OCI-LY3 (cell line): ENCODE measurements around the gene HAPLN1.

Source experiments
- H2AFZ ChIP-seq: fragments of 200-600, 300-600 bp; shearing (Covaris generic); 2 replicates; pipeline ENCODE4 v1.6.0; 2014; ENCODE audit warnings: antibody characterized with exemption, low read depth, low read length
- H3K27ac ChIP-seq: fragments of 200-600, 300-600 bp; sonication (generic); 2 replicates; pipeline ENCODE4 v1.5.1; 2014; ENCODE audit warnings: mild to moderate bottlenecking, low read length, moderate library complexity, mixed read lengths
- H3K27me3 ChIP-seq: fragments of 200-600, 300-600 bp; sonication (generic); 2 replicates; pipeline ENCODE4 v1.6.1; 2014; ENCODE audit warnings: low read depth, low read length, mixed read lengths
- H3K36me3 ChIP-seq: fragments of 200-600, 300-600 bp; sonication (generic); replicated peaks from 2 replicates; pipeline ENCODE3; 2014; ENCODE audit warnings: low read depth, low read length, mixed read lengths
- H3K4me1 ChIP-seq: fragments of 300-600, 200-600 bp; sonication (generic); 2 replicates; pipeline ENCODE4 v1.6.1; 2014; ENCODE audit warnings: low read length, mixed read lengths
- H3K4me2 ChIP-seq: fragments of 200-600, 300-600 bp; sonication (generic); 2 replicates; pipeline ENCODE4 v1.6.1; 2014; ENCODE audit warnings: low read length, mixed read lengths
- H3K4me3 ChIP-seq: fragments of 300-600, 200-600 bp; sonication (generic); 2 replicates; pipeline ENCODE4 v1.5.1; 2014; ENCODE audit warnings: antibody characterized with exemption, mild to moderate bottlenecking, low read length, moderate library complexity
- H3K79me2 ChIP-seq: fragments of 300-600, 200-600 bp; shearing (Covaris generic); 2 replicates; pipeline ENCODE4 v1.6.1; 2014; ENCODE audit warnings: mild to moderate bottlenecking, low read length, mixed read lengths
- H3K9ac ChIP-seq: fragments of 300-600, 200-600 bp; shearing (Covaris generic); 2 replicates; pipeline ENCODE4 v1.6.0; 2014; ENCODE audit warnings: mild to moderate bottlenecking, low read length, moderate library complexity
- H3K9me3 ChIP-seq: fragments of 200-600, 300-600 bp; shearing (Covaris generic); 2 replicates; pipeline ENCODE4 v1.6.1; 2014; ENCODE audit warnings: low read length, mixed read lengths; ENCODE audit not compliant: insufficient read depth
- H4K20me1 ChIP-seq: fragments of 200-600, 300-600 bp; sonication (generic); 2 replicates; pipeline ENCODE4 v1.6.1; 2016; ENCODE audit warnings: low read length, mixed read lengths; ENCODE audit not compliant: insufficient read depth
- EZH2phosphoT487 ChIP-seq: fragments of 200-600 bp; shearing (Covaris generic); IDR thresholded peaks from 2 replicates; pipeline ENCODE4 v1.6.1; 2018; ENCODE audit warnings: antibody characterized with exemption, mixed run types, low read depth
- TF ChIP-seq, protein P1 (sequence below): fragments of 200-600, 300-600 bp; sonication (generic); IDR thresholded peaks from 2 replicates; pipeline ENCODE4 v1.5.1; 2014; ENCODE audit warnings: antibody characterized with exemption, low read length, low read depth

HAPLN1 gene

DNA sequence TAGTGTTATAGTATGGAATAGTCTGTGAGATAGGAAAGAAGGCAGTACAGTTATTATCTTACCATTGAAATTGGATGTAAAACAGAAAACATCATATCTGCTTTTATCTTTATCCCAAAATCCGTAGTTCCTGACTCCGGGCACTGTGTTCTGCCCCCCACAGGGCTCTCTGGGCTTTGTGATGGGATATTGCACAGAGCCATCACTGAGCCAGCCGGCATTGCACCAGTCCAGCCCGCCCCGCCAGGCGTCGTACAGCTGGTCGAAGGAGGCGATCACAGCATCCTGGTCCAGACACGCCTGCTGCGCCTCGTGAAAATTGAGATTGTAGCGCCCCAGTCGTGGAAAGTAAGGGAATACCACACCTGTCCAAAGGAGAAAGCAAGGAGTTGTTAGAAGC, 76.4 kb downstream of the HAPLN1 start:
- no peak overlapping the region for H3K4me2 ChIP-seq
- H3K4me3 ChIP-seq: no peak overlapping the region
- no peak overlapping the region for H2AFZ ChIP-seq
- TF ChIP-seq, protein P1, sequence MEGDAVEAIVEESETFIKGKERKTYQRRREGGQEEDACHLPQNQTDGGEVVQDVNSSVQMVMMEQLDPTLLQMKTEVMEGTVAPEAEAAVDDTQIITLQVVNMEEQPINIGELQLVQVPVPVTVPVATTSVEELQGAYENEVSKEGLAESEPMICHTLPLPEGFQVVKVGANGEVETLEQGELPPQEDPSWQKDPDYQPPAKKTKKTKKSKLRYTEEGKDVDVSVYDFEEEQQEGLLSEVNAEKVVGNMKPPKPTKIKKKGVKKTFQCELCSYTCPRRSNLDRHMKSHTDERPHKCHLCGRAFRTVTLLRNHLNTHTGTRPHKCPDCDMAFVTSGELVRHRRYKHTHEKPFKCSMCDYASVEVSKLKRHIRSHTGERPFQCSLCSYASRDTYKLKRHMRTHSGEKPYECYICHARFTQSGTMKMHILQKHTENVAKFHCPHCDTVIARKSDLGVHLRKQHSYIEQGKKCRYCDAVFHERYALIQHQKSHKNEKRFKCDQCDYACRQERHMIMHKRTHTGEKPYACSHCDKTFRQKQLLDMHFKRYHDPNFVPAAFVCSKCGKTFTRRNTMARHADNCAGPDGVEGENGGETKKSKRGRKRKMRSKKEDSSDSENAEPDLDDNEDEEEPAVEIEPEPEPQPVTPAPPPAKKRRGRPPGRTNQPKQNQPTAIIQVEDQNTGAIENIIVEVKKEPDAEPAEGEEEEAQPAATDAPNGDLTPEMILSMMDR: no peak
- TF ChIP-seq EZH2phosphoT487: no peak
- no peaks in the 10 kb centered on the region for H3K4me1 ChIP-seq
- no peaks in the 10 kb centered on the region for H3K36me3 ChIP-seq
- H3K79me2 ChIP-seq: no peaks in the 10 kb centered on the region
- no peak overlapping the region for H3K9ac ChIP-seq
- no peaks in the 10 kb centered on the region for H3K9me3 ChIP-seq
- no peaks in the 10 kb centered on the region for H3K27me3 ChIP-seq
- H4K20me1 ChIP-seq: no peaks in the 10 kb centered on the region
- H3K27ac ChIP-seq: no peak overlapping the region

GRCh38 chr5:83641946-83642345, 78.7 kb downstream of the HAPLN1 start:
- H2AFZ ChIP-seq: no peak overlapping the region

DNA sequence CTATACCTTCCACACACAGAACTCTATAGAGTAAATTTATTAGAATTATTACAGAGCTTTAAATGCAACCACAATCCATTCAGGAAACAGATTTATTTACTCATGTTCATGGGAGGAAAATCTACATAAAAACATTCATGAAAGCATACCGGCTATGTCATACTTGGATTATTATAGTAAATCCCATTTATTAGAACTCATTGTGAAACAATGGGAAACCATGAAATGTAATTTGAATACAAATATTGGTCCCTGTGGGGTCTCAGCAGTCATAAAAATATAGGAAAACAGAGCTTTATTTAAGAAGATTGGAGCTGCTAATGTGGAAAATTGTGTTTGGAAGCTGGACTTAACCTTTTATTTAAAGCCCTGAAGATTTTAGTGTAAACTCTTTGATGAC, 80.7 kb downstream of the HAPLN1 start:
- no peak overlapping the region for H3K9ac ChIP-seq
- no peaks in the 10 kb centered on the region for H3K9me3 ChIP-seq
- no peaks in the 10 kb centered on the region for H3K4me1 ChIP-seq
- no peaks in the 10 kb centered on the region for H3K79me2 ChIP-seq
- no peak overlapping the region for H3K27ac ChIP-seq
- TF ChIP-seq EZH2phosphoT487: no peak
- TF ChIP-seq, protein P1: no peak
- H3K27me3 ChIP-seq: no peaks in the 10 kb centered on the region
- H4K20me1 ChIP-seq: no peaks in the 10 kb centered on the region
- no peak overlapping the region for H3K4me3 ChIP-seq
- H2AFZ ChIP-seq: no peak overlapping the region
- no peaks in the 10 kb centered on the region for H3K36me3 ChIP-seq
- no peak overlapping the region for H3K4me2 ChIP-seq

More at GRCh38 chr5:83641946-83642345, 78.7 kb downstream of the HAPLN1 start:
- Histone ChIP-seq H3K4me3 (no peak overlapping the region), H3K9me3 (no peaks in the 10 kb centered on the region), H4K20me1 (no peaks in the 10 kb centered on the region), H3K4me2 (no peak overlapping the region), H3K79me2 (no peaks in the 10 kb centered on the region), H3K9ac (no peak overlapping the region), H3K36me3 (no peaks in the 10 kb centered on the region), H3K27me3 (no peaks in the 10 kb centered on the region), H3K4me1 (no peaks in the 10 kb centered on the region), H3K27ac (no peak overlapping the region)
- no peak for TF ChIP-seq EZH2phosphoT487
- TF ChIP-seq, protein P1: no peak

- no peaks in the 10 kb centered on the region for H4K20me1 ChIP-seq
- no peaks in the 10 kb centered on the region for H3K36me3 ChIP-seq
- no peak overlapping the region for H3K4me3 ChIP-seq
- H3K27ac ChIP-seq: no peak overlapping the region
- H2AFZ ChIP-seq: no peak overlapping the region
- H3K4me2 ChIP-seq: no peak overlapping the region
- no peaks in the 10 kb centered on the region for H3K79me2 ChIP-seq
- no peaks in the 10 kb centered on the region for H3K9me3 ChIP-seq
- H3K4me1 ChIP-seq: no peaks in the 10 kb centered on the region
- no peak for TF ChIP-seq EZH2phosphoT487
- TF ChIP-seq, protein P1: no peak
- H3K9ac ChIP-seq: no peak overlapping the region
- H3K27me3 ChIP-seq: no peaks in the 10 kb centered on the region
Observed at GRCh38 chr5:83636156-83636555, 84.5 kb downstream of the HAPLN1 start.
